ENCODE measurements around the gene E2F2. TPM values are rescaled to one million over a fixed set of nuclear protein-coding genes. Genes with fewer than 3 reads are reported as not detected.

The E2F2 gene
- total and polyA plus RNA-seq, 2 of the 13 experiments (the other 11 are each of a cell fraction or from before 2014, with no cell fraction given), result 0.65 to 6.6 TPM

GRCh38 chr1:23528250-23528978, 2.6 kb downstream of the E2F2 start (continued):
- TF ChIP-seq UBTF (CRISPR knock-in tag; IDR thresholded peaks at IDR 0.05), result no peak
- no peak for TF ChIP-seq ZNF570 (CRISPR knock-in tag; IDR thresholded peaks at IDR 0.05; ENCODE audit: borderline replicate concordance)
- no peak for TF ChIP-seq ZHX1 (CRISPR knock-in tag; IDR thresholded peaks at IDR 0.05; ENCODE audit: low read depth)
- no peak for TF ChIP-seq ZFP37 (CRISPR knock-in tag; IDR thresholded peaks at IDR 0.05; ENCODE audit: borderline replicate concordance)
- no peak for TF ChIP-seq ZBED4 (CRISPR knock-in tag; IDR thresholded peaks at IDR 0.05; ENCODE audit: borderline replicate concordance)
- TF ChIP-seq ZNF687 (CRISPR knock-in tag; IDR thresholded peaks at IDR 0.05), result peak; percentile 45
- no peak for TF ChIP-seq AFF4 (CRISPR knock-in tag; IDR thresholded peaks at IDR 0.05)
- TF ChIP-seq AKAP8 (CRISPR knock-in tag; IDR thresholded peaks at IDR 0.05), result no peak
- no peak for TF ChIP-seq LCORL (IDR thresholded peaks at IDR 0.05)
- TF ChIP-seq LCORL (CRISPR knock-in tag; IDR thresholded peaks at IDR 0.05), result no peak

Data from HepG2 (cell line).